ENCODE results near the gene KCNJ14.
A peak's percentile ranks its signal among the peaks of the same experiment; 100 is the strongest.

Gene KCNJ14

DNA sequence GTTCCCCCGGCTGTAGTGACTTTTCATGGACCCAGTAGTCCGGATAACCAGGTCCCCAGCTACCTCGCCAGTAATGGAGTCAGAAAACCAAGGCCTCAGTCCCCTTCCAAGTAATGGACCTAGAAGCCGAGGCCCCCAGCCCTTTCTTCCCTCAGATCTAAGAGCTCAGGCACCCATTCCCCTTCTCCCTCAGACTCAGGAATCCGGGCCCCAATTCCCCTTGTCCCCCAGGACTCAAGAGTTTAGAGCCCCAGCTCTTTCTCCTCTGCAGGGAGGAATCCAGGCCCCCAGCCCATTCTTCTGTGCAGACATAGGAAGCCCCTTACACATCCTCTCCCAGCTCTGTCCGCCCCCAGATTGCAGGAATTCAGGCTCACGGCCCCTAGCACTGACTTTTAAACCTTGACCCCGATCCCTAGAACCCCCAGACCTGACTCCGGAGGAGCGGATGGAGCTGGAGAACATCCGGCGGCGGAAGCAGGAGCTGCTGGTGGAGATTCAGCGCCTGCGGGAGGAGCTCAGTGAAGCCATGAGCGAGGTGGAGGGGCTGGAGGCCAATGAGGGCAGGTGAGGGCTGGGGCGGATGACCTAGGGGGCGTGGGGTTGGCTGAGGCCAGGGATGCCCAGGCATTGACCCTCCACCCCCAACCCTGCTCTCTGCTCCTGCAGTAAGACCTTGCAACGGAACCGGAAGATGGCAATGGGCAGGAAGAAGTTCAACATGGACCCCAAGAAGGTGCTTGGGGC lies 14.7 kb downstream of the KCNJ14 start:
- DNase-seq (ENCODE audit: low read depth in 1 of 2, low spot score in 1 of 2), result no peak

- DNase-seq (ENCODE audit: low read depth in 1 of 2, low spot score in 1 of 2), result no peak
Observed at GRCh38 chr19:48470856-48471255, 15.5 kb downstream of the KCNJ14 start.

GRCh38 chr19:48471836-48472235 lies 16.5 kb downstream of the KCNJ14 start:
- no peak for DNase-seq (ENCODE audit: low read depth in 1 of 2, low spot score in 1 of 2)

- DNase-seq (ENCODE audit: low read depth in 1 of 2, low spot score in 1 of 2), result no peak
Observed at GRCh38 chr19:48473161-48473966, 18.0 kb downstream of the KCNJ14 start.

GRCh38 chr19:48474084-48474592 lies 18.8 kb downstream of the KCNJ14 start:
- DNase-seq (ENCODE audit: low read depth in 1 of 2, low spot score in 1 of 2), result no peak

DNA sequence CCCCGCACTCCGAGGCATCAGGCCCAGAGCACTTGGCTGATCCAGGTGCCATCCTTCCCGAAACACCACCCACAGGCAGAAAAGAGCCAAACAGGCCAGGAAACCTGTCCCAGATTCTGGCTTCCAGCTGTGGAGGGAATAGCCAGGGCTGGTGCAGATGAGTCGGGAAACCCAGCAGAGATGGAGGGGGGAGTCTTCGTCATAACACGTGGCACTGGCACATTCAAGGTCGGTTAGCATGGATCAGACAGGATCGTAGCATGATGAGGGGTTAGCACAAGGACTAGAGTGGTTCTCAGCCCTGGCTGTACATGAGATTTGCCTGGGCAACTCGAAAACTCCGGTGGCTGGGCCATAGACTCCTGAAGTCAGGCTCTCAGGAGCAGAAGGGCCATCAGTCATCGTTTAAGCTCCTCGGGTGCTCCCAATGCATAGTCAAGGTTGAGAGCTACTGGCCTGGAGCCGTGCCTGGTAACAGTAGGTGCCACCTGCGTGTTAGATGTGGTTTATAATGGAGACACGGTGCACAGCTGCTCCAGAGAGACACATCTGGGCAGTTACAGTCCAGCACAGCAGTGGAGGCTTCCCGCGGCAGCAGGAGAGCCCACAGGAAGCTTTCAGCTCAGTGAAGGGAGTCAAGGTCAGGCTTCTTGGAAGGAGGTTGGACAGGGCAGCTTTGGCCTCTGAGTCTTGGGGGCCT lies 20.1 kb downstream of the KCNJ14 start:
- no peak for DNase-seq (ENCODE audit: low read depth in 1 of 2, low spot score in 1 of 2)

- DNase-seq (ENCODE audit: low read depth in 1 of 2, low spot score in 1 of 2), result no peak
Observed at GRCh38 chr19:48476176-48476575, 20.8 kb downstream of the KCNJ14 start.

- no peak for DNase-seq (ENCODE audit: low read depth in 1 of 2, low spot score in 1 of 2)
Observed at GRCh38 chr19:48477067-48477685, 21.8 kb downstream of the KCNJ14 start.

DNA sequence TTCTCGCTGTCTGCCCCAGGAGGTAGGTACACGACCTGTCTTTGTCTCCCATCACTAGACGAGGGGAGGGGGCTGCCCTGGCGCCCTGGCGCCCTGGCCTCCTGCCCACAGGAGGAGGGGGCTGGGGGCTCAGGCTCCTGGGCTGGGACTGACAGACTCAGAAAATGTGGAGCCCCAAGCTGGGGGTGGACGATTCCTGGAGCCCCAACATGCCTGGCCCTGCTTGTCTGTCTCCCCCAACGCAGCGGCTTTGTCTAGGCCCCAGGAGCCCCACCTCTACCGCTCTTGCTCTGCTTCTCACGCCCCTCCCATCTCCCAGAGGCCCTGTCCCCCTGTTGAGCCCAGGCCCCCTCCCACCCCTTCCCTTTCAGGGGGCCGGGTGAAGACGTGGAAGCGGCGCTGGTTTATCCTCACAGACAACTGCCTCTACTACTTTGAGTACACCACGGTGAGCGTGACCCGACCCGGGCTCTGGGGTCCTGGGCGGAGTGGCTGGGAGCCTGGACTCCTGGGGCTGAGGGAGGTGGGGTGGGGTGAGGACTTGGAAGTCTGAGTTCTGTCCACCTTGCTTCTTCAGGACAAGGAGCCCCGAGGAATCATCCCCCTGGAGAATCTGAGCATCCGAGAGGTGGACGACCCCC lies 22.4 kb downstream of the KCNJ14 start:
- no peak for DNase-seq (ENCODE audit: low read depth in 1 of 2, low spot score in 1 of 2)

DNA sequence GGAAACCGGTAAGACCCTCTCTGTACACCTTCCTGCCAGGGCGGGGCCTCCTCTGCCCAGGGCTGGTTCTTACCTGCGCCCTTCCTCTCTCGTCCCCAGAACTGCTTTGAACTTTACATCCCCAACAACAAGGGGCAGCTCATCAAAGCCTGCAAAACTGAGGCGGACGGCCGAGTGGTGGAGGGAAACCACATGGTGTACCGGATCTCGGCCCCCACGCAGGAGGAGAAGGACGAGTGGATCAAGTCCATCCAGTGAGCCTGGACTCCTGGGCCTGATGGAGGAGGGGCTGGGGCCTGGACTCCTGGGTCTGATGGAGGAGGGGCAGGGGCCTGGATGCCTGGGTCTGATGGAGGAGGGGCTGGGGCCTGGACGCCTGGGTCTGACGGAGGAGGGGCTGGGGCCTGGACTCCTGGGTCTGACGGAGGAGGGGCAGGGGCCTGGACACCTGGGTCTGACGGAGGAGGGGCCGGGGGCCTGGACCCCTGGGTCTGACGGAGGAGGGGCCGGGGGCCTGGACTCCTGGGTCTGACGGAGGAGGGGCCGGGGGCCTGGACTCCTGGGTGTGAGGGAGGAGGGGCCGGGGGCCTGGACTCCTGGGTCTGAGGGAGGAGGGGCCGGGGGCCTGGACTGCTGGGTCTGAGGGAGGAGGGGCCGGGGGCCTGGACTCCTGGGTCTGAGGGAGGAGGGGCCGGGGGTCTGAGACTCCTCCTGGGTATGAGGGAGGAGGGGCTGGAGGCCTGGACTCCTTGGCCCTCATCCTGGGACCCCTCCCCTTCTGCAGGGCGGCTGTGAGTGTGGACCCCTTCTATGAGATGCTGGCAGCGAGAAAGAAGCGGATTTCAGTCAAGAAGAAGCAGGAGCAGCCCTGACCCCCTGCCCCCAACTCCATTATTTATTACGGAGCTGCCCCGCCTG lies 23.2 kb downstream of the KCNJ14 start:
- DNase-seq (ENCODE audit: low read depth in 1 of 2, low spot score in 1 of 2), result no peak

GRCh38 chr19:48479686-48480085 lies 24.3 kb downstream of the KCNJ14 start:
- no peak for DNase-seq (ENCODE audit: low read depth in 1 of 2, low spot score in 1 of 2)

DNA sequence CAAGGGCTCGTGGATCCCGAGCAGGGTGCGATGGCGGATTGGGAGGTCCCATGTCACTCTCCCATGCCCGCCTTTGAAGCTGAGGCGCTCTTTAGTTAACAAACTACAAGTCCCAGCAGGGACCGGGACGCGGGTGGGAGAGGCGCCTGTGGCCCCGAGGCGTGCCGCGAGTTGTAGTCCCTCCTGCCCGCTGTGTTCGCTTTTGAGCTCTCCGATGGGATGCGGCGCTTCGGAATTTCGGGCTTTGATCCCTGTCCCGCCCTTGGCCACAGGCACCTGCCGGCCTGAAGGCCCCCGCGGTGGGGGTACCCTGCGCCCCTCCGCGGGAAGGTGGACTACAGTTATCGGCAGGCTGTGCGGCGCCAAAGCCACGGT lies 24.8 kb downstream of the KCNJ14 start:
- DNase-seq (ENCODE audit: low read depth in 1 of 2, low spot score in 1 of 2), result no peak

DNA sequence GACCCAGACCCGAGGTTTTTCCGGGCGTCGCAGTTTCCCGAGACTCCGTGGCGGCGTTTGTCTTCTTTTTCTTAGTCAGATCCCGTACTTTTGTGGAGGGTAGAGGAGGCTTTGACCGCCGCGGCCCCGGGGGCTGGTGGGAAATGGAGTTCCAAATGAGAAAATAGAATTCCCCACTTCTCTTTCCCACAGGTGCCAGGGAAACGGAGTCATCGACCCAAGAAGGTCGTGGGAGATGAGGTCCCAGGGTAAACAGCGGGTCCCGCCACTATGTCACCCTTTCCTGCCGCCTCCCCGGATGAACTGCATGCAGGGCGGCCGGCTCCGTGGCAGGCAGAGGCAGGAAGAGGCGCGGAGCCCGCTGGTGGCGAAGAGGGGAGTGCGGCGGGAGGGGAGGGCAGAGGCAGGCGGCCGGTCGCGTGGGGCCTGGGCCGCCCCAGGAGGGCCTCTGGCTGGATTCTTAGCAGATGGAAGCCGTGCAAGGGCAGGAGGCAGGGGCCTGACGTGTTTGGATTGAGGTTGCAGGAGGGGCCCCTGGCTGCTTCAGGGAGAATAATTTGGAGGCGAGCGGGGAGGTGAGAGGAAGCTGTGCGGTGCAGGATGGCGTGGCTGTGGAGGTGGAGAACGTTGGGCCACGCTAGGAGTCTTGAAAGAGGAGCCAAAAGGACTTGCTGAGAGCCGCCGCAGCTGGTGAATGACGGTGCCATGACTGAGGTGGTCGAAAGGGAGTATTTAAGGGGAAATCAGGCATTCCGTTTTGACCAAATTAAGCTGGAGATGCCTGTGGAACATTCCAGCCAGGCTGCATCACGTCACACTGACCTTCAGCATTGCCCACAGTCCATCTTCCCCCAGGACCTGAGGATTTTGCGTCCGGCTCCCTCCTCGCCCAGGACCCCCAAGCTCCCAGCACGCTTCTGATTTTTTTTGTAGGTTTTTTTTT lies 25.5 kb downstream of the KCNJ14 start:
- peak; percentile 36 to 38 for DNase-seq (ENCODE audit: low read depth in 1 of 2, low spot score in 1 of 2)

- DNase-seq (ENCODE audit: low read depth in 1 of 2, low spot score in 1 of 2), result no peak
Observed at GRCh38 chr19:48481846-48482639, 26.7 kb downstream of the KCNJ14 start.

- DNase-seq (ENCODE audit: low read depth in 1 of 2, low spot score in 1 of 2), result no peak
Observed at GRCh38 chr19:48483301-48483700, 27.9 kb downstream of the KCNJ14 start.

DNA sequence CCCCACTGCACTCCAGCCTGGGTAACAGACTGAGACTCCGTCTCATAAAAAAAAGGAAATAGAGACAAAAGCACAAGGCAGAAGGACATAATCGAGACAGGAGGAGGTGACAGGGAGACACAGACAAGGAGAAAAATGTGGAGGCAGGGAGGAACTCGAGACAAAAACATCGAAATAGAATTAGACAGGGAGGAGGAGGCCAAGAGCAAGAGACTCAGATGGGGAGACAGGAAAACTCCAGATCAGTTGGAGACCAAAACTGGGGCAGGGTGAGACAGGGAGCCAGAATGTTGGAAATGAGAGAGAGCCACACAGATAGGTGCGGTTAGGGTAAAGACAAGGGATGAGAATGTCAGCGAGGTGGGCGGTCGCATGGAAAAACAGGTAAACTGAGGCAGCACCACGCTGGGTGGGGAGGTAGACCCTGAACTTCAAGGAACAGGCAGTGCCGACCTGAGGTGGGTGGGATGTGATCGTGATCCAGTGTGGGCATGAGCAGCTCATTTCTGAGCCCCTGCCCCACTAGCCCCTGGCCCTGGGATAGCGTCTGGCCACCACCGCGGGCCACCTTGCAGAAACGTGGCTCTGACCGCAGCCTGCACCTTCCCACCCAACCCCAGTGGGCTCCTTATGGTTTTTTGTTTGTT lies 29.0 kb downstream of the KCNJ14 start:
- DNase-seq (ENCODE audit: low read depth in 1 of 2, low spot score in 1 of 2), result no peak

DNA sequence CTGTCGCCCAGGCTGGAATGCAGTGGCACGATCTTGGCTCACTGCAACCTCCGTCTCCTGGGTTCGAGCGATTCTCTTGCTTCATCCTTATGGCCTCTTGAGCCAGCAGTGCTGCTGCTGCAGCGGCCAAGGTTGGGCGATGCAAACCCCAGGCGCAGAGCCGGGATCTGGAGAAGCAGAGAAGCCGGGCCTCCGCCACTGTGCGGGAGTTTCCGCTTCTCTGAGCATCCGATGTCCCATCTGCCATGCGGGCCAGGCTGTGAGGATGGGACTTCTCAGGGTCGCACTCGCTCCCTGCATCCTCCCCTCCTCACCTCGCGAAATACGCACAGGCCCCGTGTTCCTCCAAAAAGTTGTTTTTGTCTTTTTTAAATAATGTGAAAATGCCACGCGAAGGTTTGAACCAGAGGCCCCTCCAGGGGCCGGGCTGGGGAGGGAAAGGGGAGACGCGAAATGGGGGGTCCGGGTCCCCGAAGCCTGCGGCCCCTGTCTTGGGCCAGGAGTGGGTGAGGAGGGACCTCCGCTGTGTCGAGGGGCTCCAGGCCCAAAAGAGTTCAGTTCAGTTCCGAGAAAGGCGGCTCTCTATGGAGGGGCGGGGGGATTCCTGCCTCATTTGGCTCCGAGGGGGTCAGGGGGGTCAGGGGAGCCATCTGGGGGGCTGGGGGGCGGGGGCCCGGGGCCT lies 29.7 kb downstream of the KCNJ14 start:
- DNase-seq (ENCODE audit: low read depth in 1 of 2, low spot score in 1 of 2), result no peak
